UCSD-AML1 (cell line): ENCODE data around the gene ERCC3.
"Not testable (repeated sequence)": the region's sequence is repeated elsewhere in the genome, so short reads cannot be mapped to it uniquely, and the experiment has no call there.

Experiments used
- DNase-seq: peaks from one replicate; lab custom pipeline; 2025; ENCODE audit not compliant: unreplicated experiment; lab: John Stamatoyannopoulos, UW

Gene ERCC3

DNA sequence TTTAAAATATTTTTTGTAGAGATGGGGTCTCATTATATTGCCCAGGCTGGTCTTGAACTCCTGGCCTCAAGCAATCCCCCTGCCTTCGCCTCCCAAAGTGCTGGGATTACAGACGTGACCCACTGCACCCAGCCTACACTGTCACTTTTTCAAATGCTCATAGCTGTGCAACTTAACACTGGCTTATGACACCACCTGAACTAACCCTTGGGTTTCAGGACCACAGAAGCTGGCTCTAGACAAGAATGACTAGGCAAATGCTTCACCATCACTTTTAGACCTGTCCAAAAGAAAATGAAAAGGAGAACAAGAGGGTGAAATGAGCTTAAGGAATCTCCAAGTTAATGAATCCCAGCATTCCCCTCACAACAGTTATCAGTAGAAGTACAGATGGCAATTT lies 13.3 kb downstream of the ERCC3 start:
- DNase-seq = no peak

DNA sequence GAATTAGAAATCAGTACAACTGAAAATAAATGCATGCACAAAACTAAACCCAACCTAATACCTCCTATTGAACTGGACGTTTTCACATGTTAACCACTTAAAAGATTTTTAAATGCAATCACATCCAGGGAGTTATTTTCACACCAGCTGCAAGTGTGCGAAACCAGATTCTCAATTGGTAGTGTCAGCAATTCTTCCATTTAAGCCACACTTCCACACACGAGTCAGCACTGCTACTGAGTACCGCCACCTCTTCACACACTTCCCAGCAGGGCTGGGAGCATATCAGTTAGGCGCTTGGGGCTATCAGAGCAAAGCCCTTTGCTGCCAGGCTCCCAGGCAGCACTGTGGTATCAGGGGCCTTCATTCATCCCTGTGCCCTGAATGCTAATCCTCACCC lies 14.2 kb downstream of the ERCC3 start:
- no peak for DNase-seq

DNA sequence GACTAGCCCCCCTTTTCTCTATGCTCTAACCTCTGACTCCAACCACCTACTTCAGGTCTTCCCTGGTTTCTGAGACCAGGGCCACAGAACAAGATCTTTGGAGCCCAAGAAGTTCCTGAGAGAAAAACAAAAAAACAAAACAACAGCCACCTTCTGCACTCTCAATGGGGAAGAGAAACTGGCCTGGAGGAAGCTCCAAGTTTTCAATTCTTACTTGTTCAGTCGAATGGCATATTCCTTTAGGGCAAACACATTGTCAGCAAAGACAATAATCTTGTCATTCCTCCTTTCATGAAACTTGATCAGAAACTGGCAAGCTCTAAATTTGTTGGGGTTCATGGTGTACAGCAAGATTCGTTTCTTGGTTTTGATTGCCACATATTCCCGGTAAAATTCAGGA lies 15.0 kb downstream of the ERCC3 start:
- DNase-seq = no peak

DNA sequence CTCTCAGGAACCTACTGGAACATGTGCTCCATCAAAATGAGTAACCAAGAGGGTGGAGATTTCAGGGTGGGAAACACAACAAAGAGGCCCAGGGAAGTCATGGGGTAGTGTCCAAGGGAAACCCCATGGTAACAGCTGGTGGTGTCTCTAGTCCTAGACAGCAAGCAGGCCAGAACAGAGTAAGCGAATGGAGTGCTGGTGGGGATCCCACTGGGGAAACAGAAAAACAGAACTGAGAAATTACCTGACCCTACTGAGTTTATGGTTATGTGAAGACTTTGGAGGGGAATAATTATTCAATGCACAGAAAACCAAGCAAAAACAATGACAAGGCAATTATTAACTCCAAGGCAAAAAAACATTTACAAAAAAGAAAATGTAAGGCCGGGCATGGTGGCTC lies 16.9 kb downstream of the ERCC3 start:
- no peak for DNase-seq

DNA sequence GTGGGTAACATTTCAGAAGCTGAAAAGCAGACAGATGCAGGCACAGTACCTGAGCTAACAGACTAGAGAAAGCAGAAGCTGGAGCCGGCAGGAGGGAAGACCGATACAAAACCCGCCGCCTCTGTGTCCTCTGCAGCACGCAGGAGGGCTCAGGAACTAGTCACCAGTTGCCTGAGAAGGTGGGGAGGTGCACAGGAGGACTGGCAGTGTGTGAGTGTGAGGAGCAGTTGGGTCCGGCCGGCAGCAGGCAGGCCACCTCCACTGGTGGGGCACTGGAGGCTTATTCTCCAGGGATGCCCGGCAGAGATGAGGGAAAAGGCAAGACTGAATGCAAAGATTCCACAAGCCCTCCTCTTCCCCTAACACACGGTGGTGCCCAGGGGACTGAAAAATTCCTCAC lies 18.2 kb downstream of the ERCC3 start:
- no peak for DNase-seq

DNA sequence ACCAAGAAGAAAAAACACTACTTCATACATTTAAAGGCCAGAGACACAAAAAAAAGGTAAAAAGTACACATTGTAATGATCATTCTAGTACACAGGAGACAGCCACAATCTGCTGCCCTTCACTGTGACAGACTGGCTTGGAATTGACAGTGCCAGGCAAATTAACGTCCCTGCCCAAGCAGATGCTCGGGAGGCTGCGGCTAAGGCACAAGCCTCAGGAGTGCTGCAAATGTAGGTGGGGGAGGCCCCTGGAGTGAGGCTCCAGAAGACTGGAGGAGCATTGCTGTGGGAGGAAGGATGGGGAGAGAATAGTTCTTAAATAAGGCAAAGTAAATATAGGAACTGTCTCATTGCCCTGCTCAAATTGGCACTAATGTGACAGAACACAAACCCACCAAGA lies 18.6 kb downstream of the ERCC3 start:
- DNase-seq = no peak

DNA sequence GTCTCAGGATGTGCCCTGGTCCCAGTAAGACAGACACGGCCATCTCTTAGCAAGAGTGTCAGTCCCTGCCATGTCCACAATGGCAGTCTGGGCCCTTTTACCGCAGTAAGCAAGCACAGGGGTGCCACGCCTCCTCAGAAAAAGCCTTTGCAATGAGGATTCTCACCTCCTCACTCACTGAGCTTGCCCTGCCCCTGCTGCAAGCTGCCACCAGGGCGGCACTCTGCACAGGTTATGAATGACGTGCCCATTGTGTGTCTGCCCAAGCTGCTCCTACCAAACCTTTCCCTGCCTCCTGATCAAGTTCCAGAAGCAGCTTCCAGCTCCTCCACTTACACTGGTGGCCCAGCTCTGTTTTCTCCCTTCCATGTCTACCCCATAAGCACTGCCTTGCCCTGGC lies 23.3 kb downstream of the ERCC3 start:
- peak; percentile 18 for DNase-seq

DNA sequence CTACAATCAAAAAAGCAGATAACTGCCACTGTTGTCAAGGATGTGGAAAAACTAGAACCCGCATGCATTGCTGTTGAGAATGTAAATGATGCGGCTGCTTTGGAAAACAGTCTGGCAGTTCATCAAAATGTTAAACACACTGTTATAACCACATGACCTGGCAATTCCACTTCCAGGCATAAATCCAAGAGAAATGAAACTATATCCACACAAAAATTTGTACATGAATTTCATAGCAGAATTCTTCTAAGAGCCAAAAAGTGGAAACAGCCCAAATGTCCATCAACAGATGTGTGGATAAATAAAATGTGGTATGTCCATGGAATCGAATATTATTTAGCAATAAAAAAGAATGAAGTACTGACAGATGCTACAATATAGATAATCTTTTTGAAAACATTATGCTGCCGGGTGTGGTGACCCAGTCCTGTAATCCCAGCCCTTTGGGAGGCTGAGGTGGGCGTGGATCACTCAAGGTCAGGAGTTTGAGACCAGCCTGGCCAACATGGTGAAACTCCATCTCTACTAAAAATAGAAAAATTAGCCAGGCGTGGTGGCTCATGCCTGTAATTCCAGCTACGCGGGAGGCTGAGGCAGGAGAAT lies 32.0 kb downstream of the ERCC3 start:
- no peak for DNase-seq

DNA sequence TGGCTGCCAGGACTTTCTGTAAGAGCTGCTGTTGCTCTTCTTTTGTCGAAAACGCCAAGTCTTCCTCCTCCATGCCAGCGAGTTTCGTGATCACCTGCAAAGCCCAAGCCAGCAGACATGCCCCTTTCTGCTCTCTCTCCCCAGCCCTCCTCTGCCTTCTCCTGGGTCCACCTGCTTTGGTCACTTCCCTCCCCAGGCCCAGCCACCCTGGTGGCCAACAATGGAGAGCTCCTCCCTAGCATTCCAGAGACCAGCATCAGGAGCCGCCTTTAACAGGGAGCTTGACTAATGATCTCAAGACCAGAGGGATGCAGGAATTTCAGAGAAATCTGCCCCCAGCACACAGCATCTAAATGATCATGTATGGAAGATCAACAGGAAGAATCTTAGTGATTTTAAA lies 34.6 kb downstream of the ERCC3 start:
- DNase-seq = no peak

DNA sequence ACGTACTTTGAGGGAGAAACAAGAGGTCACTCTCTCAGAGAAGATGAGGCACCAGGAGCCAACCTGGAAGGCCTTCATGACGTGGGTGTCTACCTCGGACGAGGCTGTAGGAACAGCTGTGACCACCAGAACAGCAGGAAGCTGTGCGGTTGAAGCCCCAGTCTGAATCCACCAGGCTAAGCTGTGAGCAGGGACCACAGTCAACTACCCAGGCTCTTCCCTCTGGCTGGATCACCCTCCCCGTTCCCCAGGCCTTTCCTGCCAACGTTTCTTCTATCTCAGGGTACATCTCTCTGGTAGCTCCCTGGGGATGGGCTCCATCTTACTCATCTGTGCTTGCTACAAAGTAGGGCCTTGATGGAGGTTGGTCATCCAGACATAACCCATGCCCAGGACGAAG lies 37.1 kb downstream of the ERCC3 start:
- no peak for DNase-seq

DNA sequence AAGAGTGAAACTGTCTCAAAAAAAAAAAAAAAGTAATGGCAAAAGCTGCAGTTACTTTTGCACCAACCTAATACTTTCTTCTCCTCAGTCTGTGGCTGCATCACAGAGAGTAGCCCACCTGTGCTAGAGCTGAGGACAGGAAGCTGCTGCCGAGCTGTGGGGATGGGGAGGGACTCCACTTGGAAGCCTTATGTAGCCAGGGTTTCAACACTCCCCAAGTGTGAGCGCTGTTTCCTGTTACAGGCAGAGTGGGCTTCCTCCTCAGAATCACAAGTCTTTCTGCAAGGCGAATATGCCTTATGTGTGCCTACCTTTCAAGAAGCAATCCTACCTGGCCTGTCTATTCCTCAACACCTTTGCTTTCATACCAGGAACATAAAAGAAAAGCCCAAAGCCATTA lies 37.6 kb downstream of the ERCC3 start:
- DNase-seq = no peak

DNA sequence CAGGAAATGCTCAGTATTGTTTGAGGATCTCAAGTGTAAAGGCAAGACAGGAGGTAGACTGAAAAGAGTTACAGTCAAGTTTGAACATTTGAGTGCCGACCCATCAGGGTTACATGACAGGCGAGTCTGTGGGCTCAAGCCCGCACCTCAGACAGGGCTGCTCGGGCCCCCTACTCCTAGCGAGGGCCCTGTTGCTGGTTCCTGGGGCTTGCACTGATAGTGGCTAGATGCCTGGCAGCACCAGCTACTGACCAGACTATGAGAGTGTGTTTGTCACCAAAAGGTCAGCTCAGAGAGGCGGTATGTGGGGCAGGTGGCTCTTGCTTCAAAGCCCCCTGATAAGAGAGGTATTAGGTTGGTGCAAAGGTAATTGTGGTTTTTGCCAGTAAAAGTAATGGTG lies 38.2 kb downstream of the ERCC3 start:
- no peak for DNase-seq

DNA sequence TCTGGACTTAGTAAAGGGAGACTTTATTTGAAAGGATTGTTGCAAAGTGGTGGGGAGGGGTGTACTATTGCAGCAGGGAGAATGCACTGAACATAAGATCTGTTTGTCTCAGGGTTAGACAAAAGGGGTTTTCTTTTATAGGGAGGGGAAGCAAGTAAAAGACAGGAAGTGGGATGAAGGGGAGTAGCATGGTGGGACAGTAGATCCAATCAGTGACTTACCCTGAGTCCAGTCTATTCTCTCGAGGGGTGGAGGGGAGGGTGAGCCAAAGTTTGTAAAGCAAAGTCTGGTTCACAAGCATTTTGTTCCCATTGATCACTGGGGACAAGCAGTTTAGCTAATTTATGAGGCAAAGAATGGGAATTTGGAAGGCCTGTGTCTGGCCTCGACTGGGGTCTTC lies 38.8 kb downstream of the ERCC3 start:
- no peak for DNase-seq

DNA sequence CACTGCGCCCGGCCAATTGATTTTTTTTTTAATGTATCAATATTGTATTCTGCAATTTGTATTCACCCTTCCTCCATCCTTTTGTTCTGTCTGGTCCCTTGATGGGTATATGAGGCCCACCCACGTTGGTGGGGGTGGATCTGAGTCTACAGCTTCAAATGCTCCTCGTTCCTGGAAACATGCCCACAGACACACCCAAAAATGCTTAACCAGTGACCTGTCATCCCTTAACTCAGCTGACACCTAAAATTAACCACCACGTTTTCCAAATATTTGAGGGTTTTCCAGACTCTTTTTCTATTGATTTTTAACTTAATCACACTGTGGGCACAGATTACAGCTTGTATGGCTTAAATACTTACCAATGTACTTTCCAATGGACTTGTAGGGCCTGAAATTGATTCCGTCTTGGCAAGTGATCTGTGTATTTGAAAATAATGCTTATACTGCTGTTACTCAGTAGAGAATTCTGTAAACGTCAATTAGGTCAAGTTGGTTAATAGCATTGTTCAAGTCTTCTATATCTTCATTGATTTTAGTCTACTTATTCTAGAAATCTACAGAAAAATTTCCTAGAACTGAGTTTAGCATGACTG lies 39.5 kb downstream of the ERCC3 start:
- DNase-seq = no peak

DNA sequence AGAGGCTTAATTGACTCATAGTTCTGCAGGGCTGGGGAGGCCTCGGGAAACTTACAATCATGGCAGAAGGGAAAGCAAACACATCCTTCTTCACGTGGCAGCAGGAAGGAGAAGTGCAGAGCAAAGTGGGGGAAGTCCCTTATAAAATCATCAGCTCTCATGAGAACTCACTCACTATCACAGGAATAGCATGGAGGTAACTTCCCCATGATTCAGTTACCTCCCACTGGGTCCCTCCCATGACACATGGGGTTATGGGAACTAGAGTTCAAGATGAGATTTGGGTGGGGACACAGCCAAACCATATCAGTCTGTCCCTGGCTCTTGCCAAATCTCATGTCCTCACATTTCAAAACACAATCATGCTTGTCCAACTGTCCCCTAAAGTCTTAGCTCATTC lies 52.8 kb downstream of the ERCC3 start:
- DNase-seq = not testable (repeated sequence)

DNA sequence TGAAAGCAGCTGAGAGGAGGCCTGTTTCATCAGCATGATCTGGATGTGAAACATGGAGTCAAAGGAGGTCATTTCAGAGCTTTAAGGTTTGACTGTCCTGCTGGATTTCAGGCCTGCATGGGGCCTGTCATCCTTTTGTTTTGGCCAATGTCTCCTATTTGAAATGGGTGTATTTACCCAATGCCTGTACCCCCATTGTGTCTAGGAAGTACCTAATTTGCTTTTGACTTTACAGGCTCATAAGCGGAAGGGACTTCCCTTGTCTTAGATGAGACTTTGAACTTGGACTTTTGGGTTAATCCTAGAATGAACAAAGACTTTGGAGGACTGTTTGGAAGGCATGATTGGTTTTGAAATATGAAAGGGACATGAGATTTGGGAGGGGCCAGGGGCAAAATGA lies 54.5 kb downstream of the ERCC3 start:
- DNase-seq = no peak

DNA sequence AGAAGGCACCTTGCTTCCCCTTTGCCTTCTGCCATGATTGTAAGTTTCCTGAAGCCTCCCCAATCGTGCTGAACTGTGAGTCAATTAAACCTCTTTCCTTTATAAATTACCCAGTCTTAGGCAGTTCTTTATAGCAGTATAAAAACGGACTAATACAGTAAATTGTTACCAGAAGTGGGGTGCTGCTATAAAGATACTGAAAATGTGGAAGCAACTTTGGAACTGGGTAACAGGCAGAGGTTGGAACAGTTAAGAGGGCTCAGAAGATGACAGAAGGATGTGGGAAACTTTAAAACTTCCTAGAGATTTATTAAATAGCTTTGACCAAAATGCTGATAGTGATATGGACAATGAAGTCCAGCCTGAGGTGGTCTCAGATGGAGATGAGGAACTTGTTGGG lies 56.2 kb downstream of the ERCC3 start:
- DNase-seq = not testable (repeated sequence)

DNA sequence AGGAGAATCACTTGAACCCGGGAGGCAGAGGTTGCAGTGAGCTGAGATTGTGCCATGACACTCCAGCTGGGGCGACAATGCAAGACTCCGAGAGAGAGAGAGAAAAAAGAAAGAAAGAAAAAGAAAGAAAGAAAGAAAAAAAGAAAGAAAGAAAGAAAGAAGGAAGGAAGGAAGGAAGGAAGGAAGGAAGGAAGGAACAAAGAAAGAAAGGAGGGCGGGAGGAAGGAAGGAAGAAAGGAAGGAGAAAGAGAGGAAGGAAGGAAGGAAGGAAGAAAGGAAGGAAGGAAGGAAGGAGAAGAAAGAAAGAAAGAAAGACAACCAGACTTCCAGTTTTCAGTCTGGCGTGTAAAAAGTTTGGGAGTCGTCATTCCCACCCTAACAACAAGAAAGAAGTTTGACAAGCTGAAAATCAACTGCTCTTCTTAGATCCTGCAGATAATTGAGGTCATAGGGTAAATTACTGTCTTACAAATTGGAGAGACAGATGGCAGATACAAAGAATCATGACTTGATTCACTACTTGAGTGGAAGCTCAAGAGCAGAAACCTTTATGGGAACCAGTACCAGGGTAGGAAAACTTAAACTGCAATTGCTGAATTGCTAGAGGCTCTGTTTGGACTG lies 58.8 kb downstream of the ERCC3 start:
- no peak for DNase-seq

DNA sequence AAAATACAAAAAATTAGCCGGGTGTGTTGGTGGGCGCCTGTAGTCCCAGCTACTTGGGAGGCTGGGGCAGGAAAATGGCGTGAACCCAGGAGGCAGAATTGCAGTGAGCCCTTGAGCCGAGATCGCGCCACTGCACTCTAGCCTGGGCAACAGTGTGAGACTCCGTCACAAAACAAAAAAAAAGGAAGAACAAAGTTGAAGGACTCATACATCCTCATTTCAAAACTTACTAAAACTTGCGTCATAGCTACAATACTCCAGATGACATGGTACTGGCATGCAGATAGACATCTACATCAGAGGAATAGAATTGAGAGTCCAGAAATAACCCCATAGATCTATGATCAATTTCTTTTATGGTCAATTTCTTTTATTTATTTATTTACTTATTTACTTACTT lies 60.2 kb downstream of the ERCC3 start:
- DNase-seq = no peak

DNA sequence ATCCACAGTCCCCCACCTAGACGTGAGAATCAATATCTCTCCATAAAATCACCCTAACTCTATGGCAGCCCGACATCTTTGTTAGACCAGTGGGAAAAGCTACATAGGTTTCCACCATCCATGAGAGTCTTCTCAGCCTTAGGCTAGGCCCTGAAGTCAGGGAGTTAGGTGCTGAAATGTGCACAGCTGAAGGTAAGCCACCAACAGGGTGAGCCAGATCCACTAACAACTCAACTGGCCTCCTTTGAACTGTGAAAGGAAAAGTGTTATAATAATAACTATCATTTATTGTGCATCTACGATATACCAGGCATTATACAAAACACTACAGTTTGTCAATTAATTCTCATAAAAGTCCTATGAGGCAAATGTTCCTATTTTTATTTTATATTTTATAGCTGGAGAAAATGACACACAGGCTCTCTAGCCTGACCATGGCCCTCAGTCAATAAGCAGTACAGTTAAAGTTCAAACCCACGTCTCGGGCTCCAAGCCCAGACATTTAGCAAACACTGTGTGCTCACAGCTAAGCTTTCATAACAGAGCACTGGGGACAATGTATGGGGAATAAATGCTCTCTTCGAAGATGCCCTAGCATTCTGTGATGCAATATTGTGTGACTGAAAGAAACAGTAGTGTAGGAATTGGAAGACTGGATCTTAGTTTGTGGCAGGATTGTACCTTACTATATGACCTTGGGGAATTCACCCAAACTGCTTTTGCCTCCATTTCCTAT lies 62.6 kb downstream of the ERCC3 start:
- DNase-seq = no peak

DNA sequence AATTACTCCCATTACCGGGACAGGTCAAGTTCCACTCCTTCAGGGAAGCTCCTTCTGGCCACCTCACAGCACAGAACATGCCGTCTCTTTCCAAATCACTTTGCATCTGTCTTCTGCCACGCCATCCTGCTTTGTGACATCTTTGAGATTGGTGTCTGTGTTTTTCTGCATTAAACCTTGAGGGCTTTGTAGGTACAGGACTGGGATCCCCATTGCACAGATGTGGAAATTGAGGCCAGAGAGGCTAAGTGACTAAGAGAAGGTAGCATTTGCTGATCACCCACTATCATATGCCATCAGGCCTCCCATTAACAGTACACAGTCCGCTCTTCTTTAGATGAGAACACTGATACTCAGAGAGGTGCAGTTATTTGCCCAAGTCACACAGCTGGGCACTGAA lies 64.4 kb downstream of the ERCC3 start:
- no peak for DNase-seq

DNA sequence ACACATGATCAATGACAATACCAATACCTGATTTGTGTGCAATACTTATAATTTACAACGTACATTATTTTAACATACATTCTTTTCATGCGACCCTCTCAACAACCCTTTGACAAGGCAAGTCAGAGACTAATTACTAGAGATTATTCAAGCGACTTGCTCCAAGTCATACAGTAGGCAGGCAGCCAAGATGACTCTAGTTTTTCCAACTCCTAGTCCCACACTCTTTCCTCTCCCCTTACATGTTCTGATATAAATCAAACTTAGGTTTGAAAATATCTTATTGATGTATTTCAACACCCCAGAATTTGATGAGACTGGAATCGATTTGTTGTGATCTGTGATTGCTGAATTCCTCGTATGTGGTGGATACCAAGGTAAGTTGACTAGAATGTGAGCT lies 65.8 kb downstream of the ERCC3 start:
- no peak for DNase-seq
